Measurements from ENCODE around the gene DRGX.

DRGX gene

DNA sequence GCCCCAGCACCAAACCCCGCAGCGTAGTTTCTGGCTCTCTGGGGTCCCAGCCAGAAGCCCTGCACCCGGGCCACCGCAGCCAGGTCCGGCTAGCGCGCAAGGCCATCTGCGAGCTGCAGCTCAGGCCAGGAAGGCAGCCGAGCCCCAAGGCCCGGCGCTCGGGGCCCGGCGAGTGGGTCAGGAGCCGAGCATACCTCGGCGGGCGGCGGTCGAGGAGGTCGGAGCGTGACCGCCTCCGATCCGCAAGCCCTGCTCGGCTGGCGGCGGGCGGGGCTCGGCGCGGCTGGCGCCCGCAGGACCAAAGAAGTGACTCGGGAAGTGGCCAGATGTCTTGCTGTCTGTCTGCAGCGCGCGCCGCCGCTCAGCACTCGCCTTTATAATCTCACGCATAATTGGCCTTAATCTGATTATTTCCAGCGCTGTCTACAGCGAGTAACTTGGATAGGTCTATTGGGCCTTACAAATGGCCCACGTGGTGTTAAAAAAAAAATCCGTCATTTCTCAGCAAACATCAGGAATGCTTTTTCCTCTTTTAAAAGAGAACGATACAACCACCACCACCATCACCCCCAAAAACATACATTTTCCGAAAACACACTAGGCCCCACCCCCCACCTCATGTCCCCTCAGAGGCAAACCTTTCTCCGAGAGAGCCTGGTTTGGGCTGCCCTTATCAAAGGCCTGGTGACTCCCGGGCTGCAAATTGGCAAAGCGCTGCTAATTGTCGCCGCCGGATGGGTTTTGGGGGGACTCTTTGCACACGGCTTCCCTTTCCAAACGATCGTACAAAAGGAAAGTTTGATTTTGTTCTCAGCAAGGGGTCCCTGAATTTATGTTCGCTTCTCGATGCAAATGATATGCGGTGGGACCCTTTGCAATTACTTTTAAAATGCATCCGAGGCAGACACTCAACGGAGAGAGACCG lies at the start of gene DRGX:
Gene DRGX, minus strand, starts transcription at position 349 of the 925 bp plus-strand sequence. CDS start 649 bp downstream, outside the sequence.
- Histone ChIP-seq H3K36me3 (ENCODE audit: control insufficient read depth in 1 of 2, insufficient read depth in 2 of 2, low read length in 2 of 2) (no peaks in the 10 kb centered on the region), H3K4me1 (ENCODE audit: control insufficient read depth in 1 of 2, insufficient read depth in 2 of 2, low read length in 2 of 2) (peaks cover 0 to 34% of the 10 kb centered on the region in 2 donors), H3K27me3 (ENCODE audit: low read depth, low read length) (peaks cover 61% of the 10 kb centered on the region), H3K9me3 (ENCODE audit: control insufficient read depth in 1 of 2, low read length in 2 of 2) (no peaks in the 10 kb centered on the region), H3K4me3 (ENCODE audit: low read depth in 1 of 2, low read length in 2 of 2) (no peak within 1 kb of the TSS), H3K27ac (ENCODE audit: low read length) (no peak within 1 kb of the TSS)

DNA sequence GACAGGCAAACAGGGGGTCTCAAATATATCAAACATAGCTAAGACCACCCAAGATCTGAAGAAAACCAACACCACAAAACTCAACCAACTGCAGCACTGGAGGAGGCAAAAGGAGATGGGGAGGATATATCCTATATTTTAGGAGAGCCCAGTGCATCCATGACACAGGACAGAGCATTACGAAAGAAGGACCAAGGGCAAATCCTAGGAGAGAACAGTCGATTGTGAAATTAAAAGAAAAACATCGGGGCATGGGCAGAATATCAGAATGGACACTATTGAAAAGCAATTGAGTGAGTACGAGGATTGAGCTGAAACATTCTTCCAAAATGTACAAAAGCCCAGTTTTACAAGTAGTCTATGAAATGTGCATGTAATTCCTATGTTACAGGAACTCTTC lies 48.5 kb upstream of the DRGX start:
- no peak overlapping the region for H3K27ac ChIP-seq (ENCODE audit: low read length)
- peaks cover 0 to 4% of the 10 kb centered on the region in 2 donors for H3K4me1 ChIP-seq (ENCODE audit: control insufficient read depth in 1 of 2, insufficient read depth in 2 of 2, low read length in 2 of 2)
- H3K36me3 ChIP-seq (ENCODE audit: control insufficient read depth in 1 of 2, insufficient read depth in 2 of 2, low read length in 2 of 2) = no peaks in the 10 kb centered on the region
- no peaks in the 10 kb centered on the region for H3K27me3 ChIP-seq (ENCODE audit: low read depth, low read length)
- peaks cover 6 to 8% of the 10 kb centered on the region in 2 donors for H3K9me3 ChIP-seq (ENCODE audit: control insufficient read depth in 1 of 2, low read length in 2 of 2)
- no peak overlapping the region for H3K4me3 ChIP-seq (ENCODE audit: low read depth in 1 of 2, low read length in 2 of 2)

DNA sequence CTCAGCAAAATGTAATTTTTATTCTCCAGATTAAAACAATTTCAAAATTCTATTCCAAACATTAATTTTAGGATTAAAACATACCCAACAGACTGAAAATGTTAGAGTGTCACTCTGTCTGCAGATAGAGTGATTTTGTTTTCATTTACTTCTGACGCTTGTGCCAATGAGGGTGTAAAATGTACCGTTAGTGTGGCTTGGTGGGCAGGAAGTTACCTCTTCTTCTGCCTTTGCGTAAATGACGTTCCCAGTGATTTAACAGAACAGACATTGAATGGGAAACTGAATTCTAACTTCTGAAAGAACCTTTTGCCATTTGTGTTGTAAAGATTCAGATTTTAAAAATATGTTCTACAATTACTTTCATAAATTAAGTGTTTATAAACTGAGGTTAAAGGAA lies 47.0 kb upstream of the DRGX start:
- Histone ChIP-seq H3K36me3 (ENCODE audit: control insufficient read depth in 1 of 2, insufficient read depth in 2 of 2, low read length in 2 of 2) (no peaks in the 10 kb centered on the region), H3K4me3 (ENCODE audit: low read depth in 1 of 2, low read length in 2 of 2) (no peak overlapping the region), H3K9me3 (ENCODE audit: control insufficient read depth in 1 of 2, low read length in 2 of 2) (no peaks in the 10 kb centered on the region), H3K27ac (ENCODE audit: low read length) (no peak overlapping the region), H3K4me1 (ENCODE audit: control insufficient read depth in 1 of 2, insufficient read depth in 2 of 2, low read length in 2 of 2) (peaks cover 0 to 4% of the 10 kb centered on the region in 2 donors), H3K27me3 (ENCODE audit: low read depth, low read length) (no peaks in the 10 kb centered on the region)

DNA sequence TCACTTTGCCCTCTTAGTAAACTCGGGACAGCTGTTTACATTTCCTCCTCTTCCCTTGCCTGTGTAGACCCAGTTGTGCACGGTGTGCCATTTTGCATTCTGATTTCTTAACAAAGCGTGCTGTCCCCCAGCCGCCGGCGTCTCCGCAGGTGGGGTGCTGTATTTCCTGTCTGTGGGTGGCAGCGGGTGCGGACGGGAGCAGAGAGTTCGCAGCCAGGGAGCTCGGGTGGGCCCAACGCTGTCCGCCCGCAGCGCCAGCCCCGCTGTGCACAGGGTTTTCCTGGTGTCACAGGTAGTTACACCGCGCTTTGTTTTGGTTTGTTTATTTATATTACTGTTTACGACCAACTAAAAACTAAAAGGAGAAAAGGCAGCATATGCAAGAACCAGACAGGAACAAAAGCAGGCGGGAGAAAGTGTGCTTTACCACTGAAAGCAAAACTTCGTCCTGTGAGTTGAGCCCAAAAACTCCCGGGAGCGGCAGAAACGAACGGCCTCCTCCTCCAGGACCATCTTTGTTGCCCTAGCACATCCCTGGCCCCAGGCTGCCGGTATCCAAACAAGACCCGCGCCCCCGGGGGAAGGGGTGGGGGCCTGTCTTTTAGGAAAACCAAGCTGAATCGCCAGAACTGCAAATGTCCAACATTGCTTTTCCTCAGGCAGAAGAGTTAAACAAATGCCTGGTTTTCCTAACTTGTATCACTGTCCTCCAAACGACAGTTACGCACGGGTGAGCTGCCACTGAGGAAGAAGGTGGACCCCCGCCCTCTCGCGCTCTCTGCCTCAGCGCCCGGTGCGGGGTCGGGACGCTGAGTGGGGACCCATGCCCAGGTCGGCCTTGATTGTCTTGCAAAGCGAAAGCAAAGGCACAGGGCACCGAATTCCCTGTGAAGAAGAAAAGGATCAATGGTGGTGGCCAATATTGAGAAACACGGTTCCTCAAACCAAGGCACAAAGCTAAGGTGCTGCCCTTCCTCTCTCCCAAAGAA lies 45.9 kb upstream of the DRGX start:
- H3K36me3 ChIP-seq (ENCODE audit: control insufficient read depth in 1 of 2, insufficient read depth in 2 of 2, low read length in 2 of 2) = no peaks in the 10 kb centered on the region
- no peak overlapping the region for H3K27ac ChIP-seq (ENCODE audit: low read length)
- H3K9me3 ChIP-seq (ENCODE audit: control insufficient read depth in 1 of 2, low read length in 2 of 2) = no peaks in the 10 kb centered on the region
- H3K4me3 ChIP-seq (ENCODE audit: low read depth in 1 of 2, low read length in 2 of 2) = peak overlapping the region; percentile 20 to 30
- H3K27me3 ChIP-seq (ENCODE audit: low read depth, low read length) = no peaks in the 10 kb centered on the region
- H3K4me1 ChIP-seq (ENCODE audit: control insufficient read depth in 1 of 2, insufficient read depth in 2 of 2, low read length in 2 of 2) = peaks cover 0 to 4% of the 10 kb centered on the region in 2 donors

DNA sequence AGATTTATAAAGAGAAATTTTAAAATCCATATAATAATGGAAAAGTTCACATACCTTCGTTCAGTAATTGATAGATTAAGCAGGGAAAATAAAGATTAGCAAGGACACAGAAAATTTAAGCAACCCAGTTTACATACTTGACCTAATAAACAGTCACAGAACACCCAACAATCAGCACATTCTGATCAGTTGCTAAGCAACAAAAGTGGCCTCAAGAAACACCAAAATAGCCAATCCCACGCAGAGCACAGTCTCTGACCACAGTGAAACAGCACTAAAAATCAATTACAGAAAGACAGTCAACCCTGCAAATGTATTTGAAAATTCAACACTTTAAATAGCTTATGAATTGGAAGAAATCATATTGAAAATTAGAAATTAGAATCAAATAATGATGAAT lies 39.3 kb upstream of the DRGX start:
- Histone ChIP-seq H3K4me1 (ENCODE audit: control insufficient read depth in 1 of 2, insufficient read depth in 2 of 2, low read length in 2 of 2) (no peaks in the 10 kb centered on the region), H3K4me3 (ENCODE audit: low read depth in 1 of 2, low read length in 2 of 2) (no peak overlapping the region), H3K36me3 (ENCODE audit: control insufficient read depth in 1 of 2, insufficient read depth in 2 of 2, low read length in 2 of 2) (peaks cover 0 to 8% of the 10 kb centered on the region in 2 donors)

DNA sequence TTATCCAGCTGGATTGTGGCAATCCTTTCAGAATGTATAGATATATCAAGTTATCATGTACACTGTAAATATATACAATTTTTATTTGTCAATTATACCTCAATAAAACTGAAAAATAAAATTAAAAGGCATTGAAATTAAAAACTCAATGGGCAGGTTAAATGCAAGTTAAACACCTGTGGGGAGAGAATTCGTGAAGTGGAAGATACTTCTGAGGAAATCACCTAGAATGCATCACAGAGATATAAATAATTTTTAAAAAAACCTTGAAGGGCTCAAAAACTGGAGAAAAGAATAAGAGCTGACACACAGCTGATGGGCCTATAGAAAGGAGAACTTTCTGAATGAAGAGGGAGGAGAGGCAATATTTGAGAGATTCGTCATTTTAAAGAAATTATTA lies 37.2 kb upstream of the DRGX start:
- Histone ChIP-seq H3K9me3 (ENCODE audit: control insufficient read depth in 1 of 2, low read length in 2 of 2) (peaks cover 3 to 5% of the 10 kb centered on the region in 2 donors), H3K27me3 (ENCODE audit: low read depth, low read length) (no peaks in the 10 kb centered on the region), H3K4me1 (ENCODE audit: control insufficient read depth in 1 of 2, insufficient read depth in 2 of 2, low read length in 2 of 2) (no peaks in the 10 kb centered on the region), H3K36me3 (ENCODE audit: control insufficient read depth in 1 of 2, insufficient read depth in 2 of 2, low read length in 2 of 2) (peaks cover 0 to 8% of the 10 kb centered on the region in 2 donors), H3K27ac (ENCODE audit: low read length) (no peak overlapping the region), H3K4me3 (ENCODE audit: low read depth in 1 of 2, low read length in 2 of 2) (no peak overlapping the region)

More for the DNA sequence above, 39.3 kb upstream of the DRGX start:
- Histone ChIP-seq H3K27me3 (ENCODE audit: low read depth, low read length) (no peaks in the 10 kb centered on the region), H3K27ac (ENCODE audit: low read length) (no peak overlapping the region), H3K9me3 (ENCODE audit: control insufficient read depth in 1 of 2, low read length in 2 of 2) (peaks cover 3 to 5% of the 10 kb centered on the region in 2 donors)

DNA sequence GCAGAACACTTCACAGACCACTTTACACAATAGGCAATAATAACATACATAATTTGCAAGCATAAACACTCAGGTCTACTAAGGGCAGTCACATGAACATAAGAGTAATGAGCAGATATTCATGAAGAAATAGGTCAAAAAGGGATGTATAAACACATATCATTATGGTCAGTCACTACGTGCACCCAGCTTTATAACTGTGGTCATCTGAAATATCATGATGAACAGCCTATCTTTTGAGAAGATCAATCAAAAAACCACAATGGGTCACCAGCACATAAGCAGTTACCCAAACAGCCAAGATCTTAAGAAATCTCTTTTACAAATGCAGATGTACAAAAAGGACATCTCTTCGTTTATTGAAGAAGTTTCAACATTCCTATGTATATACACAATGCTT lies 35.5 kb upstream of the DRGX start:
- peaks cover 3 to 5% of the 10 kb centered on the region in 2 donors for H3K9me3 ChIP-seq (ENCODE audit: control insufficient read depth in 1 of 2, low read length in 2 of 2)
- H3K4me1 ChIP-seq (ENCODE audit: control insufficient read depth in 1 of 2, insufficient read depth in 2 of 2, low read length in 2 of 2) = no peaks in the 10 kb centered on the region
- no peak overlapping the region for H3K27ac ChIP-seq (ENCODE audit: low read length)

DNA sequence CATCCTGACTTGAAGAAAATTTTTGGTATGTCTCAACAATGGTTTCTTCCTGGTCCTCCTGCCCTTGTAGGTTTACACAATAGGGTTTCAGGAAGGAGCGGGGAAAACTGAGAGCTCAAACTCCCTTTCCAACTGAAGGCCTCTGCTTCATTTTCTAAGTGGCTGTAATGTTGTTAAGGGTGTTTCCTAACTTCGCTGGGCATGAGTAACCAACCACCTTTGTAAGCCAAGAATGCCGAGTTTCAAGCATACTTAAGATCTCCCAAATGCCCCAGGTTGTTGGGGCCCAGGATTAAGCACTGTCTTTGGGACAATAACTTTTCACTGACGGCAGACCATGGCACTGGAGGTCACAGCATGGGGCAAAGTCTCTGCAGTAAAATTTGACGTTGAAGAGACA lies 33.6 kb upstream of the DRGX start:
- H3K27ac ChIP-seq (ENCODE audit: low read length) = no peak overlapping the region
- H3K4me1 ChIP-seq (ENCODE audit: control insufficient read depth in 1 of 2, insufficient read depth in 2 of 2, low read length in 2 of 2) = no peaks in the 10 kb centered on the region
- H3K27me3 ChIP-seq (ENCODE audit: low read depth, low read length) = no peaks in the 10 kb centered on the region
- H3K4me3 ChIP-seq (ENCODE audit: low read depth in 1 of 2, low read length in 2 of 2) = no peak overlapping the region
- peaks cover 0 to 8% of the 10 kb centered on the region in 2 donors for H3K36me3 ChIP-seq (ENCODE audit: control insufficient read depth in 1 of 2, insufficient read depth in 2 of 2, low read length in 2 of 2)
- H3K9me3 ChIP-seq (ENCODE audit: control insufficient read depth in 1 of 2, low read length in 2 of 2) = peaks cover 0 to 12% of the 10 kb centered on the region in 2 donors

More for the DNA sequence above, 35.5 kb upstream of the DRGX start:
- no peaks in the 10 kb centered on the region for H3K27me3 ChIP-seq (ENCODE audit: low read depth, low read length)
- no peak overlapping the region for H3K4me3 ChIP-seq (ENCODE audit: low read depth in 1 of 2, low read length in 2 of 2)
- peaks cover 0 to 8% of the 10 kb centered on the region in 2 donors for H3K36me3 ChIP-seq (ENCODE audit: control insufficient read depth in 1 of 2, insufficient read depth in 2 of 2, low read length in 2 of 2)

DNA sequence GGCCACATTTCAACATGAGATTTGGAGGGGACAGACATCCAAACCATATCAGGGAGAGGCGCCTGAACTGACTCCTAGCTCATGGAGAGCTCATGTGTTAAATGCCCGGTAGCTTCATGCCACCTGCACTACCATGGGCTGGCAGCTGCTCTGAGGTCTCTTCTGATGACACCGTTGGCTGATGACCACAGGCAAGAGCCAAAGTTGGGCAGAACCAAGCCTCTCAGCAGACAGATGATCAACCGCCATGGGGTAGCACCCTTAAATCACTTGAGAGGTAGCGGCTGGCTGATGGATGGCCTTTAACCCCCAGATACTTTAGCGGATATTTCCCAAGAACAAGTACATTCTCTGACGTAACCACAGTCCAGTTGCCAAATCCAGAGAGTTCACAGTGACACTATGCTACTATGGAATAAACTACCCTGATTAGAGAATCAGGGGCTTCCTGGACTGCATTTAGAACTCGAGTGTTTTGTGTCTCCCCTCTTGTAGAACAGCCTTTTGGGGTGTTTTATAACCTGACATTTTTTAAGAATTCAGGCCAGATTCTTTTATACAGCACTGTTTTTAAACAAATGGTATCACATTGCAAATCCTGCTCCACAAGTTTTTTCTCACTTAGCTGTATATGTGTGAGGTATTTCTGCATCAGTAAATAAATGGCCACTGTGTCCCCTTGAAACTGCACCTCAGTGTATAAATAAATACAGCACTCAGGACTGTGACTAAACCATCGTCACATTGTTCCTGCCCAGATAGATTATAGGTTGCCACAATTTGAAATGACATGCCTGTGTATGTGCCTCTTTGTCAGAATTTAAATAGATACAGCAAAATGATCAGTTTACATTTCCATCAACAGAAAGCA lies 30.8 kb upstream of the DRGX start:
- no peak overlapping the region for H3K27ac ChIP-seq (ENCODE audit: low read length)
- peaks cover 0 to 10% of the 10 kb centered on the region in 2 donors for H3K9me3 ChIP-seq (ENCODE audit: control insufficient read depth in 1 of 2, low read length in 2 of 2)
- H3K4me3 ChIP-seq (ENCODE audit: low read depth in 1 of 2, low read length in 2 of 2) = no peak overlapping the region
- H3K4me1 ChIP-seq (ENCODE audit: control insufficient read depth in 1 of 2, insufficient read depth in 2 of 2, low read length in 2 of 2) = no peaks in the 10 kb centered on the region
- no peaks in the 10 kb centered on the region for H3K36me3 ChIP-seq (ENCODE audit: control insufficient read depth in 1 of 2, insufficient read depth in 2 of 2, low read length in 2 of 2)
- no peaks in the 10 kb centered on the region for H3K27me3 ChIP-seq (ENCODE audit: low read depth, low read length)

DNA sequence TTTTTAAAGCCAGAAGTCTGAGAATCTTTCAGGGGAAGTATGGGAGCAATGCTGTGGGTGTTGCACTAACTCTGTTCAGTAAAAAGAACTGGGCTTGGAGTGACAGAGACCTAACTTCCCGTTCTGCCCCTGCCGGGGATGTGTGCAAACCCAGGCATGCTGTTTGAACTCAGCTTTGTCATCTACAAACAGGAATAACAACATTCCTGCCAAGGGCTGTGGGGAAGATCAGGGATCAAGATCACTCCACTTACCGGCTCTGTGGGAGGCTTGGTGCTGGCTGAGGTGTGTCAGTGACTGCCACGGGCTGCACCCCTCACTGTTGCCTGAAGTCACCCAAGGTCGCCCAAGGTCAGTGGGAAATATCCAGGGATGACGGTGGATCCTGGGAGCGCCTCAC lies 23.1 kb upstream of the DRGX start:
- H3K27ac ChIP-seq (ENCODE audit: low read length) = no peak overlapping the region
- no peaks in the 10 kb centered on the region for H3K27me3 ChIP-seq (ENCODE audit: low read depth, low read length)
- no peaks in the 10 kb centered on the region for H3K9me3 ChIP-seq (ENCODE audit: control insufficient read depth in 1 of 2, low read length in 2 of 2)
- no peaks in the 10 kb centered on the region for H3K4me1 ChIP-seq (ENCODE audit: control insufficient read depth in 1 of 2, insufficient read depth in 2 of 2, low read length in 2 of 2)
- no peaks in the 10 kb centered on the region for H3K36me3 ChIP-seq (ENCODE audit: control insufficient read depth in 1 of 2, insufficient read depth in 2 of 2, low read length in 2 of 2)
- no peak overlapping the region for H3K4me3 ChIP-seq (ENCODE audit: low read depth in 1 of 2, low read length in 2 of 2)
